Mucosa of rectum (tissue), 2 donors: Measurements from ENCODE around the gene ADCY1.

Experiments
- H3K27ac ChIP-seq, 2 donors: one replicate each; pipeline ENCODE4 v1.7.0; 2013; ENCODE audit warnings: inconsistent platforms in 2 of 2, low read depth in 2 of 2, low read length in 2 of 2
- H3K27me3 ChIP-seq, 2 donors: one replicate each; pipeline ENCODE4 v1.7.0; 2013; ENCODE audit warnings: low read length in 2 of 2; ENCODE audit not compliant: control insufficient read depth in 2 of 2, insufficient read depth in 2 of 2
- H3K36me3 ChIP-seq, 2 donors: one replicate each; pipeline ENCODE4 v1.7.0; 2013; ENCODE audit warnings: low read length in 2 of 2; ENCODE audit not compliant: control insufficient read depth in 2 of 2, insufficient read depth in 2 of 2
- H3K4me1 ChIP-seq, 2 donors: one replicate each; pipeline ENCODE4 v1.7.0; 2013; ENCODE audit warnings: low read length in 2 of 2, mild to moderate bottlenecking in 1 of 2; ENCODE audit not compliant: control insufficient read depth in 2 of 2, insufficient read depth in 2 of 2
- H3K4me3 ChIP-seq, 2 donors: one replicate each; pipeline ENCODE4 v1.7.0; 2013; ENCODE audit warnings: low read length in 2 of 2
- H3K9ac ChIP-seq, 2 donors: one replicate each; pipeline ENCODE4 v1.7.0; 2013; ENCODE audit warnings: low read length in 2 of 2, low read depth in 1 of 2, mild to moderate bottlenecking in 1 of 2
- H3K9me3 ChIP-seq, 2 donors: one replicate each; pipeline ENCODE4 v1.7.0; 2013; ENCODE audit warnings: low read length in 2 of 2; ENCODE audit not compliant: control insufficient read depth in 2 of 2
- donor health status: healthy.
- donor health status: Normal muscosa, but diverticular disease.

ADCY1 gene

DNA sequence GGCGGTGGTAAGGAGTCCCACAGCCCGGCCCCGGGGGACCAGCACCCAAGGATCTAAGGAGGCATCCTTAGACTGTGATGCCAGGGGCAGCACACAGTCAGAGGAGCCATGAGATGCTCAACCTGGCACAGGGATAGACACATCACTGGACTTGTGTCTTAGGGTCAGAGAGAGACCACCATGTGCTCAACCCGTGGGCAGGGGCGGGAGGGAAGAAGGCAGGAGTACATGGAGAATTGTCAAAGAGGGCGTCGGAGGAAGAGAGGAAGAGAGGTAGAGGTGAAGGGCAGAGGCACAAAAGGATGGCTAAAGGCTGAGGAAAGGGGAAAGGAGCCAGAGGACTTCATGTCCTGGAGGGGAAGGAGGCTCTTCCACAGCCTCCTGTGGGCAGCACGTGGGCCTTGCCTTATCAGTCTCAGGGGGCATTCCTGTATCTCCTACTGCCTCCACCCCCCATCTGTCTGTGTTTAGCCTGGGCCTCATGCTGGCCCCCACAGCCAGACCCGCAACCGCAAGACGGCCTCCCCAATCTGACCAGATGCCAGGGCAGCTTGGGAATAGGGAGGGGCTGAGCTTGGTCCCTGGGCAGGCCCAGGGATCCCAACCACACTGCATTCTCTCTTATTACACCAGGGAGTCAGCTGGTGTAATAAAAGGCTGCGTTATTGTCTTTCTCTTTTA is 2.2 kb downstream of the ADCY1 start:
- H3K4me3 ChIP-seq, result no peak overlapping the region
- H3K9ac ChIP-seq, result no peak overlapping the region
- no peaks in the 10 kb centered on the region for H3K9me3 ChIP-seq
- no peaks in the 10 kb centered on the region for H3K36me3 ChIP-seq
- peaks cover 20 to 27% of the 10 kb centered on the region in 2 donors for H3K27me3 ChIP-seq
- no peak overlapping the region for H3K27ac ChIP-seq
- H3K4me1 ChIP-seq, result peaks cover 0 to 6% of the 10 kb centered on the region in 2 donors

DNA sequence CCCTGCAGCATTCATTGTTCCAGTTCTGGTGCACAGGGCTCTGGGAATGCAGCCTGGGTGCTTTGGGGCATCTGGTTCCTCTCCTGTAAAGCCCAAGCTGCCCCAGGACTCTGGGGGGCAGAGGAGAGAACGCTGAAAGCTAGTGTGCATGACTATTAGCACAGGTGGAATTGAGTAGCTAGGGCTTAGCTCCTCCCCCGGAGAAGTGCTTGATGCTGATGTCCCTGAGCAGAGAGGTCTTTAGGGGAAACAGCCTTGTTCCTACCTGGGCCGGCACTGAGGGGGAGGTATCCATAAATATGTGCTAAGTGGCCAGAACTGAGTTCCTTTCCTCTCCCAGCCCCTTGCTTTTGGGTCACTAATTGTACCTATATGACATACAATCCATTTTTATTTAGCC is 3.9 kb downstream of the ADCY1 start:
- H3K9me3 ChIP-seq, result no peaks in the 10 kb centered on the region
- no peak overlapping the region for H3K27ac ChIP-seq
- no peak overlapping the region for H3K9ac ChIP-seq
- H3K4me1 ChIP-seq, result peaks cover 0 to 6% of the 10 kb centered on the region in 2 donors
- no peak overlapping the region for H3K4me3 ChIP-seq
- no peaks in the 10 kb centered on the region for H3K36me3 ChIP-seq
- H3K27me3 ChIP-seq, result peaks cover 20 to 25% of the 10 kb centered on the region in 2 donors

DNA sequence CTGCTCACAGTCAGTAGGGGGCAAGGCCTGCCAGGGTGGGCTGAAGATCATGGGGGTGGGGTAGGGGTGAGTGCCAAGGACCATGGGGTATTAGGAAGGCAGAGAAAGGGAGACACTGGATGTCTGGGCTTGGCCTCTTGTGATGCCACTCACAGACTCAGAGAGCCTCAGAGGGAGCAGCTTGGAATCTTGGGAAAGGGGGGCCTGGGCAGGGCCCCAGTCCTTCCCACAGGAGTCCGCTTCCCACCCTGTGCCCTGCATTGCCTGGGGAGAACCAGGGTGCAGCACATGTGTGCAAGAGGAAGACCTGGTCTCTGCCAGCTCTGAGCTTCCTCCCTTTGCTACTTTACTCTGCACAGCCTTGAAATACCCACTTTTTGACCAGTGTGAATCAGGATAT is 4.3 kb downstream of the ADCY1 start:
- Histone ChIP-seq H3K27ac (no peak overlapping the region), H3K4me1 (peaks cover 0 to 6% of the 10 kb centered on the region in 2 donors)

DNA sequence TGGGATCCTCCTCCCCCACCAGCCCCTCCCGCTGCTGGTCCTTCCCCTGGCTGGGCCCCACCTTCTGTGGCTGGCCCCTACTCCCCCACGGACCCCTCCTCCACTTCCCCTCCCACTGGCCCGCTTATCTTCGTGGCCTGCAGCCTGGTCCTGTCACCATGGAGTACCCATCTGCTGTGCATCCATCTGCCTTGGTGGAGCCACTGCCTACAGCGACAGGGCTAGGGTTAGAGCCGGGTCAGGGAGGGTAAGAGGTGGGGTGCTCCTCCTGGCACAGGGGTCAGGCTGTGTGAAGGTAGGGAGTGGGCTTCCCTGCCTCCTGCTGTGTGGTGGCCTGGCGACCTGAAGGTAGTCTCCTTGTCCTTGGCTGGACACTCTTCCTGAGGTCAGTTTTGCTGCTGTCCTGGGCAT is 5.2 kb downstream of the ADCY1 start:
- Histone ChIP-seq H3K27me3 (peaks cover 13 to 22% of the 10 kb centered on the region in 2 donors), H3K9me3 (no peaks in the 10 kb centered on the region), H3K9ac (no peak overlapping the region), H3K4me1 (peaks cover 0 to 6% of the 10 kb centered on the region in 2 donors), H3K27ac (no peak overlapping the region), H3K36me3 (no peaks in the 10 kb centered on the region), H3K4me3 (no peak overlapping the region)

More for the DNA sequence above, 4.3 kb downstream of the ADCY1 start:
- peaks cover 17 to 22% of the 10 kb centered on the region in 2 donors for H3K27me3 ChIP-seq
- no peaks in the 10 kb centered on the region for H3K9me3 ChIP-seq
- H3K9ac ChIP-seq, result no peak overlapping the region
- no peaks in the 10 kb centered on the region for H3K36me3 ChIP-seq
- no peak overlapping the region for H3K4me3 ChIP-seq

DNA sequence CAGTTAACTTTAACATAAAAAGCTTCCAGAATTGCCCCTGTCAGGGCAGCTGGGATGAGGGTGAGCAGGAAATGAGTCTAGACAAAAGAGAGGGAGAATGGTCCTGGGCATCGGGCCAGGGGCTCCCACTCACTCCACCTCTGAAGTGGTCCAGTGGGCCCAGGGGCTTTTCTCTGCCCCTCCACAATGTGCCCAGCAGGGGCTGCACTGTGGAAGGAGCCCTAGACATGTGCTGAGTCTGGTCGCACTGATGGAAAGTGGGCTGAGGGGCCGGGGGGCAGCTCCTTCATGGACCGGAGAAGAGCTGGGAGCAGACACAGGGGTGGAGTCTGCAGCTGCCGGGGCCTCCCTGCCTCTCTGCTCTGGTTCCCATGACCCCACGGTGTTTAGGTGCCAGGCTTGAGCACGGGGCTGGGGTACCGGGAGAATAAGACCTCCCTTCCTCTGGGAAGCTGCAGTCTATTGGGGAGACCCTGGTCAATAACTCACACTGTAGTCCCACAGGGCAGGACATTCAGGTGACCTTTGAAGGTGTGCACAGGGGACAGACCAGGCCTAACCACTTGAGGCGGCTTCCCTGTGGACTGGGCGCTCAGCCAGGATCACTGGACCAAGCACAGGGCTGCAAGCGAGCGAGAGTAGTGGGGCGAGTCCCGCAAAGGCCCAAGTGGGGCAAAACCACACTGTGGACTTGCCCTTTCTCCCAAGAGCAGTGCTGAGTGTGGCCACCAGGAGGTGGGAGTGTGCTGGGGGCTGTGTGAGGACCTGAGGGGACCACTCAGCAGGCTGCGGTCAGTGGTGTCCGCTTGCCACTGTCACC is 6.1 kb downstream of the ADCY1 start:
- H3K9me3 ChIP-seq, result no peaks in the 10 kb centered on the region
- H3K4me1 ChIP-seq, result no peaks in the 10 kb centered on the region
- no peak overlapping the region for H3K27ac ChIP-seq
- H3K9ac ChIP-seq, result no peak overlapping the region
- no peaks in the 10 kb centered on the region for H3K36me3 ChIP-seq
- H3K27me3 ChIP-seq, result peaks cover 12 to 14% of the 10 kb centered on the region in 2 donors
- no peak overlapping the region for H3K4me3 ChIP-seq

DNA sequence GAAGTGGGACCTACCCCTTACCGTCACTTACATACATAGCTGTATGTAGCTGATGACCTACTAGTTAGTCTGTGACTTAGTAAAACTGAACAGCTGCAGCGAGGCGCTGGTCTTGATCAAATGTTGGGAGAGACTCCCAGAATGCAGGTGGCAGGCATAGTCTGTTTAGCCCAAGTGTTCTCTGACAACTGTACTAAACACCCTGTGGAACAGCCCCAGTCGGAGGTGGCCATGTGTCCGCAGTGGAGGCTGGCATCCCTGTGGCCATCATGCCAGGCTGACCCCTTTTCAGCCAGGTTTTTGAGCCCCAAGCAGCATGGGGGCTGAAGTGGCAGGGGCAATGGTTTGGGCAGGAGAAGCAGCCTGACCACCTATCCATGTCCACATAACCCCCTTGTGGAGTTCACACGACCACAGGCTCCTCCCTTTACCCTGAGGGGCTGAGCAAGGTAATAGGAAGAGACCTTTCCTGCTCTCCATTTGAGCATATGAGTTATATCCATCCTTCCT is 7.2 kb downstream of the ADCY1 start:
- Histone ChIP-seq H3K27ac (no peak overlapping the region), H3K27me3 (peaks cover 6 to 8% of the 10 kb centered on the region in 2 donors), H3K4me3 (no peak overlapping the region), H3K36me3 (no peaks in the 10 kb centered on the region), H3K9me3 (no peaks in the 10 kb centered on the region), H3K4me1 (no peaks in the 10 kb centered on the region), H3K9ac (no peak overlapping the region)

DNA sequence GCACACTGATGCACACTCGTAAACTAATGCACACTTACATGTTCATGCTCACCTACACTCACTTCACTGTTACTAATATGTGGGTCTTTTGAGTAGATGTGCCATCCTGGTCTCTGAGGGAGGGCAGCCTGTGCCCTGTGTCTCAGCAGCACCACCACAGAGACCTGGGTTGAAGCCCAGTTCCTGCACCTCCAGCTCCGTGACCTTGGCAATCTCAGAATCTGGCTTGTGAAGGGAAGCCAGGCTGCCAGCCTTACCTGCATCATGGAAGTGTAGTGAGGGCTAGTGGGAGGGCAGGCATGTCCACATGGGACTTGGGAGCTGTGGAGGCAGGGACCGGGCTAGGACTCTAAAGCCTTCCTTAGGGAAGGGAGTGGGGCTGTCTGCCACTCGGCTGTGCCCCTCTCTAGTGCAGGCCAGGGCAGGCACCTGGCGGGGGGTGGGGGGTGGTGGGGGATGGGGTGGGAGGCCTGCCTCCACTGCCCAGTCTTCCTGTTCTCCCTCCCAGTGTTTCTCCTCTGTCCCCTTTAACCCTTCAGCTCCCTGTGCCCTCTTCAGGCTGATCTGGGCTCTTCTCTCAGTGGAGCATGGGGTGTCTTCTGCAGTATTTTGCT is 8.1 kb downstream of the ADCY1 start:
- Histone ChIP-seq H3K27ac (no peak overlapping the region), H3K4me3 (no peak overlapping the region), H3K9me3 (no peaks in the 10 kb centered on the region), H3K36me3 (no peaks in the 10 kb centered on the region), H3K4me1 (no peaks in the 10 kb centered on the region), H3K27me3 (peaks cover 0 to 4% of the 10 kb centered on the region in 2 donors), H3K9ac (no peak overlapping the region)

DNA sequence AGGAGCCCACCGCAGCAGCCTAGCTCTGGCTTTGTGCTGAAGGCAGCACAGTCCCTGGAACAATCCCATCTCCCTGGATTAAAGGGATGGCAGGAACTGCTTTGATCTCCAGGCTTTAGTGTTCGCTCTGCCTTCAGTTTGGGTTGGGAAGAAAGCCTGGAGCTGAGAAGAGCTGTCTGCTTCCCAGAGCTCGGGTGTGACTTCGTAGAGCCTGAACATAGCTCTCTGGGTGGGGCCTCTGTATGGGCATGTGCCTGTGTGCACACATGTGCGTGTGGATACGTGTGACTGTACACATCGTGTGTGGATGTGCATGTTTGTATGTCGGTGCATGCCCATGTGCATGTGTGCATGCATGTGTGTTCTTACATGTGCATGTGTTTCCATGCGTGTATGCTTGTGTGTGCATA is 8.7 kb downstream of the ADCY1 start:
- no peak overlapping the region for H3K9ac ChIP-seq
- no peaks in the 10 kb centered on the region for H3K9me3 ChIP-seq
- H3K4me3 ChIP-seq, result no peak overlapping the region
- H3K27ac ChIP-seq, result no peak overlapping the region
- no peaks in the 10 kb centered on the region for H3K4me1 ChIP-seq
- no peaks in the 10 kb centered on the region for H3K27me3 ChIP-seq
- no peaks in the 10 kb centered on the region for H3K36me3 ChIP-seq

DNA sequence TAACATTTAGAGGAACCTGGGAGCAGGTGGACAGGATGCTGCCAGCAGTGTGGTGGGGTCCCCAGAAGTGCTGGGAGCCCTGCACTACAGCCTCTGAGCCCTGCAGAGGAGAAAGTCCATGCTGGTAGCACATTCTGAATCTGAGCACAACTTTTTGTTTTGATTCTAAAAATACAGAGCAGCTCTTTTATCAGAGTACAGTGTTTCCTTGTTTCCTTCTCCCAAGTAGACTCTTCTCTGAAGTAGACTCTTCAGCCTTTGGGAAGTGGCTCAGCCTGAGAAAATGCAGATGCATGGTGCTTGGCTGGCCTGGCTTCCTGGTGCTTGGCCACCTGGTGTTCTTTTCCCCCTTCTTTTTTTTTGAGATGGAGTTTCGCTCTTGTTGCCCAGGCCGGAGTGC is 9.1 kb downstream of the ADCY1 start:
- Histone ChIP-seq H3K27ac (no peak overlapping the region), H3K4me1 (no peaks in the 10 kb centered on the region), H3K4me3 (no peak overlapping the region), H3K9me3 (no peaks in the 10 kb centered on the region), H3K9ac (no peak overlapping the region), H3K27me3 (no peaks in the 10 kb centered on the region), H3K36me3 (no peaks in the 10 kb centered on the region)
